HG02938 (cell line): Measurements from ENCODE around the gene ARHGAP42.
A peak's percentile ranks its signal among the peaks of the same experiment; 100 is the strongest.
"Not testable (repeated sequence)": the region's sequence is repeated elsewhere in the genome, so short reads cannot be mapped to it uniquely, and the experiment has no call there.

Experiments used
- ATAC-seq: cut with Tn5 transposase; IDR thresholded peaks from one replicate; pipeline ENCODE4 v1.9.1; 2021; ENCODE audit warnings: mild to moderate bottlenecking, moderate library complexity; ENCODE audit not compliant: unreplicated experiment

The ARHGAP42 gene

DNA sequence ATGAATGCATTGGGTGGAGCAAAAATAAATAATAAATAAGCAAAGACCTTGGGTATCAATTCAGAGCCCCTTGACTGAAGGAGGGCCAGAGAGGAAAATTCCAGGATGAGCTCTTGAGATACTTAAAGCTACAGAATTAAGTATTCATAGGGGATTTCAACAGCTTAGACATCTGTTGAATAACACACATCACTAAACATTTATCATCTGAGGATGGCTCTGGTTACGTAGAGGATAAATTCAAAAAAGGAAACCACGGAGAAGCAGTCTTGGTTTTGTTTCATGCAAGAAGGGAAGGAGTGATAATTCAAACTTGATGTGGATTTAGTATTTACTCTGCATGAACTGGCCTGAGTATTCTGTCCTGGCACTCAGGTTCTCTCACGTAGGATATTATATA lies 29.8 kb downstream of the ARHGAP42 start:
- no peak for ATAC-seq

GRCh38 chr11:100719362-100719761 lies 32.3 kb downstream of the ARHGAP42 start:
- no peak for ATAC-seq

- ATAC-seq, result no peak
These were observed 32.7 kb downstream of the ARHGAP42 start for GRCh38 chr11:100719809-100720221.

DNA sequence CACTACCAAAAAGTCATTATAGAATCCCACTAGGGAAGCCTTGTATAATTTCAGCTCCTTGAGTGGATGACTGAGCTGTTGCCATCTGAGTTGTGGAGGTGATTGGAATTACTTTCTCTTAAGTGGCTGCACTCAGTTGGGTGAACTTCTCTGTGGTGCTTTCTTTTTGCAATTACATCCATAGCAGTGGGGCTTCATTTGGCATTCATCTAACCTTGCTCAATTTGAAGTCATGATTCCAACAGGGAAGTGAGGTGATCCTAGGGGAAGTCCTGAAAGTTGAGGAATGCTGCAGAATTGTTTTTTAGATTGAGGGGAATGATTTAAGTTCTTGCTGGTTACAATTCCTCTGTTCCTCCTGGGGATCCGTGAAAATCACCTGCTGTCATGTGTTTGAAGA lies 39.6 kb downstream of the ARHGAP42 start:
- ATAC-seq, result no peak

DNA sequence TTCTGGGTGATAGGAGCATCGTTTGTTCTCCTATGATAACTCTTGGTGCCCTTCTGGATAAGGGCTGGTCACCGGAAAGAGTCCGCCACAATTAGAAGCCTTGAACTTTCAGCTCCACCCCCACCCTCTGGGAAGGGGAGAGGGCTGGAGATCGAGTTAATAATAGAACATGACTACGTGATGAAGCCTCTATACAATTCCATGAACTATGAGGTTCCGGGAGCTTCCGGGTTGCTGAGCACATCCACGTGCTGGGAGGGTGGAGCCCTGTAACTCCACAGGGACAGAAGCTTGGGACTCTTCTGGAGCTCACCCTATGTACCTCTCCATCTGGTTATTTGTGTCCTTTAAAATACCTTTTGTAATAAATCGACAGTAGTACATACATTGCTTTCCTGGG lies 40.3 kb downstream of the ARHGAP42 start:
- no peak for ATAC-seq

GRCh38 chr11:100730266-100730665 lies 43.2 kb downstream of the ARHGAP42 start:
- no peak for ATAC-seq

DNA sequence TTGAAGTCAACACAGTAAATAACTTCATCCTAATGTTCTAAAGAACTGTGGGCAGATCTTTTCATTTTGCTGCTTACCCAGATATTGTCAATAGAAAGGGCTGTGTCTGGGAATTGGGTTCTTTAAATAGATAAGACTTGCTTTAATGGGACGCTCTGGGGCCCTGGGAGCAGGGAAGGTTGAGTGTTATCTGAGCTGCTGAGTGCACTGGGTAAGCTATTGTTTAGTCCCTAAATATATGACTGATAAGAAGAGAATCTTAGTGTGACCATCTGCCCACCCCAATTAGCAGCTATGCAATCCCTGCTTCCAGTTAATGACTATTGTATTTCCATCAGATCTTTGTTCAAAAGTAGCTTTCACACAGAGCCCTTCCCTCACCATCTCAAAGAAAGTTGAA lies 44.4 kb downstream of the ARHGAP42 start:
- no peak for ATAC-seq

DNA sequence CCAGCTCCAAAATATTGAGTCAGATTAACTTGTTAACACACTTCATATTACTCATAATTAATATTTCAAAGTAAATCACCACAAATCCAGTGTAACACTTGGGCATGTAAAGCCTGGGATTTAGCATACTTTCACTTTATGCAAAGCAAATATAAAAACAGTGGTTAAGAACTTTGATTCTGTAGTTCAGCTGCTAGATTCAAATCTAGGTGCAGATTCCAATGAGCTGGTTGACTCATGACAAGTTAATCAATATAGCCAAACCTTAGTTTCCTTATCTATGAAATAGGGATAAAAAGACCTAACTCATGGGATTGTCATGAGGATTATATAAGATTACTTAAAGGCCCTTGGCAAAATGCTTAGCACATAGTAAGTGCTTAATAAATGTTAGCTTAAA lies 45.9 kb downstream of the ARHGAP42 start:
- ATAC-seq, result no peak

DNA sequence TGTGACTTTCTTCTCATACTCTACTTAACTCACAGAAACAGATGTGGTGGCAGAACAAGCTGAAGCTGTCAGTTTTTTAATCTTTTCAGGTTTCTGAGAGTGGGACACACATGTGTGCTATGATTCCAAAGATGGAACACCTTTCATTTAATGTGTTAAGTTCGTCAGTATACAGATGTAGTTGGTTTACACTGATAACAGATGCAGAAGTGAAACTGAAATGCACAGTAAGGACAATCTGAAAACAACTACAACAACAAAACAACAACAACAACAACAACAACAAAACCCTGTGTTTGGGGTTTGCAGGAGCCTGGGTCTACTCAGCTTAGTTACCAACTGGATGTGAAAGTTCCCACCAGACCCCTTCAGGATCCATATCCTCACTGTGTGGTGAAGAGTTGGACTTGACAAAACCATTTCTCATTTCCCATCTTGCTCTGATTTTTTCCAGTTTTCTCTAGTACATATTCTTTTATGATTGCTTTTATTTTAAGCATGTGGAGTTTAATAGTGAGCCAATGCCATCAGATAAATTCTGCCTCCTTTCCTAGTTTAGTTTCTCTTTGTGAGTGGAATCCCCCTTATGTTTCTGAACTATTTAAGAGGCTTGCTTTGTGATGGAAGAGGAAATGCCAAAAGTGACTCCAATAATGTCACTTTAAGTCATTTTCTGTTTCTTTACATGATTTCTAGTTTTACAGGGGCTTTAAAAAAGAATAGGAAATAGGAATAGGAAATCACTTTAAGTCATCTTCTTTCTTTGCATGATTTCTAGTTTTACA lies 47.8 kb downstream of the ARHGAP42 start:
- ATAC-seq, result no peak

- no peak for ATAC-seq
These were observed 49.0 kb downstream of the ARHGAP42 start for GRCh38 chr11:100735949-100736675.

DNA sequence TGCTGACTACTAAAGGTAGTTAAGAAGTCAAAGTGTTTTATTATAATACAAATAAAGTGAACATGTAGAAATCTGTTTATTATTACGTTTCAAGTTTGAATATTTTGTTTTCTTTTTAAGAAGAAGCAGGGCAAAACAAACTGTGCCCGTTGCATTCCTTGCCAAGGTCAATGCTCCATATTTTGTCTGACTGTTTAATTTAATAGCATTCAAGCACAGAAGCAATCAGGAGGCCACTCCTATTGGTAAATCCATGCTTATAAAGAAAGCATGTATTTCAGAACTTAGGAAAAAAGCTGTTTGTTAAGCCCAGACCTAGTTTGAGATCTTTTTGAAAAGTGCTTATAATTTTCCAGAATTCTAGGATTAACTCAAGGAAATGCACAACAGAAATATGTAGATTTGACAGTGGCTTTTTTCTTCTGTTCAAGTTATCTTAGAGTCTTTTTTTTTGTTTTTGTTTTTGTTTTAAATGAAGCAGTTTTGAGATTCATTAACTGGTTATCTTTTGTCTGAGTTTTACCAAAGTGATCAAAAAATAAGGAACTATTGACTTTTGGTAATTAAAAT lies 51.7 kb downstream of the ARHGAP42 start:
- ATAC-seq, result no peak

DNA sequence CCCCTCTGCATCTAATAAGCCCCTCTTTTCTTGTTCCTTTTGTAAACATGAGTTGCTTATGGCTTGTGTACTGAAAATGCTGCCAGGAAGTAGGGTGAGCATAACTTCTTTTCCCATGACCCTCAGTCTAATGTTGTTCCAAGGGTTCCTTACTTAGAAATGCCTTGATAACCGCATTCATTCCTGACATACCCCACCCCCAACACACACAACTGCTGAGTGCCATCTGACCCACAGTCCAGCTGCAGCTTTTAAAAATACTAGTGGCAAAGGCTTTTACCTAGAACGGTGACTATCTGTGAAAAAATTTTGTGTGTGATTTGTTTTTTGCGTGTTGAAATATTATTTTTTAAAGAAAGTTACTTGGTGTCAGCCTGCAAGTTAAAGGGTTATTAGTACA lies 52.6 kb downstream of the ARHGAP42 start:
- ATAC-seq, result no peak

DNA sequence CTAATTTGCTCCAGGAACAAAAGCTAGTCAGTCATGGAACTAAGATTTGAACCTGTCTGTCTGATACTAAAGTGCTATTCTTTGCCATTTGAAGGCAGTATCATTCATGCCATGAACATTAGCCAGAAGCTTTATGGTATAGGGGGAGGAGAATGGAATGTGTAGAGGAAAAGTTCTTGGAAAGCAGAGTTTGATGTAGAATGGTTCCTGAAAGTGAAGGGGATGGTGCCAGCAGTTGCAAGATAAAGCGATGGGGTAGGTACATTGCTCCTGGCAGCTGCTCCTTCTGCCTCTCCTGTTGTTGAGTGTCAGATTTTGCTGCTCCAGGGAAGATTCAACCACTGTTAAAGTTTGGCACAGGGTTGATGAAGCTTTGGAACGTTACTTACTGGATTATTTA lies 53.4 kb downstream of the ARHGAP42 start:
- no peak for ATAC-seq

DNA sequence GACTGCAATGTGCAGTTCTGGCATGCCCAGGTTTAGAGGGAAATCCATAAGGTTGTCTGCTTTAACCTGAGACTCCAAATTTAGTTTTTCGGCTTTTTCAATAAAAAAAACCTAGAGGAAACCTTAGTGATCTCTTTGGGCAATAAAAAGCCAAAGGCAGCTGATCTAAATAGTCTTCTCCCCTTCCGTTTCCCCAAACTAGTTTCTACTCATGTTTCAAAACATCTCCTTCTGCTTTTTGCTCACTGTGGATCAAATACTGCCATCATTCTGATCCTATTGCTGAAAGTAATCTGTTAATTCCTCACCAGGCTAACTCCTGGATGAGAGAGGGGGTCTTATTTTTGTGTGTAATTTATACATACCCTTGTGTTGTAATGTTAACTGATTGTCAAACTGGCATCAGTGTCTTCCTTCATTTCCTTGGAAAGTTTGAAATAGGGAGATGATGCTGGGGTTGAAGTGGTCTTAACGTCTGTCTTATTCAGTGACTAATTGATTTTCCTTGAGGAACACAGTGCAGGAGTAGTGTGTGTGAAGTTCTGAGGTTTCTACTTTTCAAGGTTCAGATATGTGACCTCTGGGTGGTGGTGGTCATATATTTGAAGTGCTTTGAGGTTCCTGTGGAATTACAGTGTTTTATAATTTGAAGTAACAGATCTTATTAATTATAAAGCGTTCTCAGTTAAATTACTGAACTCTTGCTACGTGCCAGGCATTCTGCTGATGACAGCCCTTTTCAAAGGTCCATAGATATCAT lies 55.0 kb downstream of the ARHGAP42 start:
- peak; percentile 5 for ATAC-seq

GRCh38 chr11:100746448-100746847 lies 59.4 kb downstream of the ARHGAP42 start:
- no peak for ATAC-seq

- no peak for ATAC-seq
These were observed 61.1 kb downstream of the ARHGAP42 start for GRCh38 chr11:100748153-100748552.

GRCh38 chr11:100749887-100750565 lies 62.9 kb downstream of the ARHGAP42 start:
- not testable (repeated sequence) for ATAC-seq

DNA sequence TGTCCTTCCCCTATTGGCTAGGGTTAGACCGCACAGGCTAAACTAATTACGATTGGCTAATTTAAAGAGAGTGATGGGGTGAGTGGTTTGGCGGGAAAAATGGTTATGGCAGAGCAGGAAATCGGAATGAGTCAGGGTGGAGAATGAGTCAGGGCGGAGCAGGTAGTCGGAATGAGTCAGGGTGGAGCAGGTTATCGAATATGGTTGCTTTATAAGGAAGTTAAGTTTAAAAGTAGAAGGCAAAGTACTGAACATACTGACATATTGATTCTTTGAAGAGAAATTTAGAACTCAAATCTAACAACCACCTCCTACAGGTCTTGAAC lies 63.4 kb downstream of the ARHGAP42 start:
- not testable (repeated sequence) for ATAC-seq

GRCh38 chr11:100752371-100753171 lies 65.5 kb downstream of the ARHGAP42 start:
- ATAC-seq, result no peak

DNA sequence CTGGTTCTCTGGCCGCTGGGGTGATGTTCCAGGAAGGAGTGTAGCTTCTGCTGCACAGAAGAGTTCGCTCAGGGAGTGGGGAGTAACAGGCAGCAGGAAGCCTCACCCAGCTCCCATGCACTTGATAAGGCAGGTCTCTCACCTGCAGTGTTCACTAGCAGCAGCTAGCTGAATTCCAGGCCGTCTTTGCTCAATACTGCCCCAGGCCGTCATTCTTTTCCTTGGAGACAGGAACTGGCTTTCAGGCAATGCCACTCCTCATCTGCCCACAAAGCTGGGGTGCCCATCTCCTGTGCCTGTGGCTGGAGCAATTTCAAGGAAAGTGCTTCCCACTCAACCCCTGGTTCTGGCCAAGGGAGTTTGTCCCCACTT lies 66.1 kb downstream of the ARHGAP42 start:
- no peak for ATAC-seq
